Amygdala (tissue), 56 donors: ENCODE data around the gene CHGA.

Source experiments
- DNase-seq, 56 donors: peaks; one replicate each; lab custom pipeline; 2025; lab: John Stamatoyannopoulos, UW

The CHGA gene

DNA sequence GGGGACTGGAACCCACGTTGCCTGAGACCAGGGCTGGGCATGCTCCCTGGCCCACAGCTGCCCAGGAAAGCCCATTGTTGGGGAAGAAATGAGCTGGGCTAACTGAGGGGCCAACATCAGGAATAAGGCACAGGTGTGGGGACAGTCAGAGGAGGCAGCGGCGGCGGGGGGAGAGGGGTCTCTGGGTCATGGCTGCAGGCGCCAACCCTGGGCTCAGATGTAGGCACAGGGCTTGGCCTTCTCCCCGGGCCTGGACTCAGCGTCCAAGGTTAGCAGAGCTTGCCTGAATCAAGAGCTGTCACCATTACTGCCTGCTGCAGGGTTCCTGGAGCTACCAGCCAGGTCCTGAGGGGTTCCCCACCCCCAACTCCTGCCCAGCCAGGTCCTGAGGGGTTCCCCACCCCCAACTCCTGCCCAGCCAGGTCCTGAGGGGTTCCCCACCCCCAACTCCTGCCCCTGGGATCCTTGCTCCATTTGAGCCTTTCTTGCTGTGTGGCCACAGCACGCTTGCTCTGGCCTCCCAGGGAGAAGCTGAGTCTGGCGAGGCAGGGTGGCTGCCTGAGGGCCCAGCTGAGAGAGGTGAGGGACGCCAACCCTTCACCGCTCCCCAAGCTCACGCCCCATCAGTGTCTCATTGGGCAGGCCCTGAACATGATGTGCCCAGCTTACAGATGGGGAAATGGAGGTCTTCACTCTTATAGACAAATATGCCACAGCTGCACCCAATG is 6.2 kb downstream of the CHGA start:
- no peak for DNase-seq

DNA sequence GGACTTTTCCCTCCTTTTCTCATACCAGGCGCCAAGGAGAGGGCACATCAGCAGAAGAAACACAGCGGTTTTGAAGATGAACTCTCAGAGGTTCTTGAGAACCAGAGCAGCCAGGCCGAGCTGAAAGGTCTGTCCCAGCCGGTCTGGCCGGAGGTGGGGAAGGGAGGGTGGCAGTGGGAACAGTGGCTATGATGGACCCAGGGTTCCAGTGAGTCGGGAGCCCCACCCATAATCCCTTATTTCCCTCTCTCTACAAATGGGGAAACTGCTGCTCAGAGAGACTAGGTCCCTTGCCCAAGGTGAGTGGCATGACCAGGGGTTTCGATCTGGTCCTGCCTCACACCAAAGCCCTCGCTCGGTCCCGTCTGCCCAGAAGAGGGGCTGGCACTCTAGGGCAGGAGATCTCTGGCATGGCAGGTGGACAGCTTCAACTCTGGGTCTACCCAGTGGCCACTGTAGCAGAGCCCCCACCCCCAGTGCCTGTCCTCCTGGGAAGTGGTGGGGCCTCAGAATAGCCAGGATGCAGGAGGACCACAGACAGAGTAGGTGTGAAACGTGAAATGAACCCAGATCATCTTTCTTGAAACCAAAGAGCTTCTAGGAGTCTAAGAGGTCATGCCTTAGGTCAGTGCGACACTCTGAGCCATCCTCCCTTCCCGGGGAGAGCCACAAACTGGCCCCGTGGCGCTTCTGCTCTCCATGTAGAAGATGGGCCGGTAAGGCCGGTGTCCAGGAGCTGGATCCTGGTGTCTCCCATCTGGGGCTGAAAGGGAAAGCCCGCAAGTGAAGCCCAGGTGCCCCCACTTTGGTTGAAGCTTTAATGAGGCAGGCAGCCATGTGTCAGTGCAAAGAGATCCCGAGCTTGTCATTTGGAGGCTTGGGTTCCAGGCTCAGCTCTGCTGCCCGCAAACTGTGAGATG is 7.0 kb downstream of the CHGA start:
- no peak for DNase-seq

DNA sequence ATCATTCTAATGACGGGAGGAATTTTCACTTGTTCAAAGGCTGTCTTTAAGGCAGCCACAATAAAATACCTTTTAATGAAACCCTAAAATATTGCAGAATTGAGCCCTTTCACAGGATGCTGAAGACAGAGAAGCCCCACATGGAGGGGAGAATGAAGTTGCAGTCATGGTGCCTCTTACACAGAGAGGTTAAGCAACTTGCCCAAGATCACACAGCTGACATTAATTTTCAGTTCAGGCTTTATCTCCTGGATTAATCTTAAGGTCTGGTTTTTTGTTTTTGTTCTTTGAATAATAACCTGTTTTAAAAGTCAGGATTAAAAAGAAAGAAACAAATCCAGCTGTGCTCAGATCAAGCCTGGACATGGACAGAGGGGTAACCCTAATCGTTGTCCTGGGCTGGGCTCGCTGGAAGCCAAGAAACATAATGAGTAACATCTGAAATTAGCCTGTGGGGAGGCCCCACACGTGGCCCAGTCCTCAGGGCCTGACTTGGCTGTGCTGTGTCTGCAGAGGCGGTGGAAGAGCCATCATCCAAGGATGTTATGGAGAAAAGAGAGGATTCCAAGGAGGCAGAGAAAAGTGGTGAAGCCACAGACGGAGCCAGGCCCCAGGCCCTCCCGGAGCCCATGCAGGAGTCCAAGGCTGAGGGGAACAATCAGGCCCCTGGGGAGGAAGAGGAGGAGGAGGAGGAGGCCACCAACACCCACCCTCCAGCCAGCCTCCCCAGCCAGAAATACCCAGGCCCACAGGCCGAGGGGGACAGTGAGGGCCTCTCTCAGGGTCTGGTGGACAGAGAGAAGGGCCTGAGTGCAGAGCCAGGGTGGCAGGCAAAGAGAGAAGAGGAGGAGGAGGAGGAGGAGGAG is 8.0 kb downstream of the CHGA start:
- DNase-seq: no peak

DNA sequence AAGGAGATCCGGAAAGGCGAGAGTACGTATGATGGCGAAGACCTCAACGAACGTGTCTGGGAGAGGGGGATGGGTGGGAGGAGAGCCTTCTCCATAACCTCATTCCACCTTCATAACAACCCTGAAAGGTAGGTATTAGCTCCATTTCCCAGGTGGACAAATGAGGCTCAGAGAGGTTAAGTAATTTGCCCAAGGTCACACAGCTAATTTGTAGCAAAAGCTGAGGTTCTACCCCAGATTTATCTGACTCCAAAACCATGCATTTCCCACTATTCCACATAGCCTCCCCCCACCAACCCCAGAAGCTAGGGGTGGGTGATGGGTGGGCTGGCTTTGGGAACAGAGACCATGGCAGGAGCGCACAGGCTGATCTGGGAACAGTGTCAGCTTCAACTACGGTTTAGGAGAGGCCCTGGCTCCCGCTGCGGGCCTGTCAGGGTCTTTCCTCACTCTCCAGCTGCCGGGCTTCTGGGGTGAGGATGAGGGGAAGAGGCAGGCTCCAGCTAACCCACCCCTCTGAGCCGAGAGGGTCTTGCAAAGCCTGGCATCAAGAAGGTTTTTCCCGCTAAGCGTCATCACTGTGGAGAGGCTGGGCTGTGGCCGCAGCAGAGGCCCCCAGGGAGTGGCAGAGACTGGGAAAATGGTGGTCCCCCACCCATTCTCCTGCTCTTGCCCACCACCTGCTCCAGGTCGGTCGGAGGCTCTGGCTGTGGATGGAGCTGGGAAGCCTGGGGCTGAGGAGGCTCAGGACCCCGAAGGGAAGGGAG is 8.9 kb downstream of the CHGA start:
- DNase-seq: no peak

DNA sequence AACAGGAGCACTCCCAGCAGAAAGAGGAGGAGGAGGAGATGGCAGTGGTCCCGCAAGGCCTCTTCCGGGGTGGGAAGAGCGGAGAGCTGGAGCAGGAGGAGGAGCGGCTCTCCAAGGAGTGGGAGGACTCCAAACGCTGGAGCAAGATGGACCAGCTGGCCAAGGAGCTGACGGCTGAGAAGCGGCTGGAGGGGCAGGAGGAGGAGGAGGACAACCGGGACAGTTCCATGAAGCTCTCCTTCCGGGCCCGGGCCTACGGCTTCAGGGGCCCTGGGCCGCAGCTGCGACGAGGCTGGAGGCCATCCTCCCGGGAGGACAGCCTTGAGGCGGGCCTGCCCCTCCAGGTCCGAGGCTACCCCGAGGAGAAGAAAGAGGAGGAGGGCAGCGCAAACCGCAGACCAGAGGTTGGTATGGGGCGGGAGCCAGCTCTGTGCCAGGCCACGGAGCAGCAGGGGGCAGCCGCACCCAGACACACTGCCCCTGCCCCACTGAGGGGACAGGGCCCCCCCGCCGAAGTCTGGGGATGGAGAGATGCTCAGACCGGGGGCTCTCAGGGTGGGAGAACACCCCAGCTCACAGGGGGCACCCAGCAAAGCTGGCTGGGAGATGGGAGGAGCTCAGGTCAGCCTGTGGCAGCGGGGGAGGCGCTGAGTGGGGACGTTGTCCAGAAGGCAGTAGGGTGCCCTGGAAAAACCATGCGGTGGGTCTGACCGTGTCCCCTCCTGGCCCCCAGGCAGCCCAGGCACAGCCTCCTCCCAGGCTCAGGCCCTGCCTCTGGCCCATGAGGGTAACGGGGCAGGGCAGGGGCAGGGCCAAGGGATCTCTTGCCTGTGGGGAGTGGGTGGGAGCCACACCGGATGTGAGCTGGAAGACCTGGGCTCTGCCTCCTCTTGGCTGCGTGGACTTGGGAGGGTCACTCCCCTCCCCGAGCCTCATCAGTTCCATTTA is 9.8 kb downstream of the CHGA start:
- no peak for DNase-seq

DNA sequence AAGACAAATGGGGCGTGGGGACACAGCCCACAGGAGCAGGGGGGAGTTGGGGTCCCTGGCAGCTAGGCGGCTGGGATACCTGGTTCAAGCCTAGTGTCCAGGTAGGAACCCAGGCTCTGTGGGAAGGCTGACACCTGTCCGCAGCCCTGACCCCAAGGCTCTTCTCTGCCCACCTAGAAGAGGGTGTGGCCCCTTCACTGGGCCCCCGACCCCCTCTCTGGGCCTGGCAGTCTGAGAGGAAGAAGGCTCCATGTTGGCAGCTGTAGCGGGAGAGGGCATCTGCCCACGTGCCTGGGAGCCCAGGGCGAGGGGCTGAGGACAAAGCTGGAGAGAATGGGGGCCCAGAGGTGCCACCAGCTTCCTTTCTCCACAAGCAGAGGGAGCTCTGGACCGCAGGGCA is 10.5 kb downstream of the CHGA start:
- no peak for DNase-seq

DNA sequence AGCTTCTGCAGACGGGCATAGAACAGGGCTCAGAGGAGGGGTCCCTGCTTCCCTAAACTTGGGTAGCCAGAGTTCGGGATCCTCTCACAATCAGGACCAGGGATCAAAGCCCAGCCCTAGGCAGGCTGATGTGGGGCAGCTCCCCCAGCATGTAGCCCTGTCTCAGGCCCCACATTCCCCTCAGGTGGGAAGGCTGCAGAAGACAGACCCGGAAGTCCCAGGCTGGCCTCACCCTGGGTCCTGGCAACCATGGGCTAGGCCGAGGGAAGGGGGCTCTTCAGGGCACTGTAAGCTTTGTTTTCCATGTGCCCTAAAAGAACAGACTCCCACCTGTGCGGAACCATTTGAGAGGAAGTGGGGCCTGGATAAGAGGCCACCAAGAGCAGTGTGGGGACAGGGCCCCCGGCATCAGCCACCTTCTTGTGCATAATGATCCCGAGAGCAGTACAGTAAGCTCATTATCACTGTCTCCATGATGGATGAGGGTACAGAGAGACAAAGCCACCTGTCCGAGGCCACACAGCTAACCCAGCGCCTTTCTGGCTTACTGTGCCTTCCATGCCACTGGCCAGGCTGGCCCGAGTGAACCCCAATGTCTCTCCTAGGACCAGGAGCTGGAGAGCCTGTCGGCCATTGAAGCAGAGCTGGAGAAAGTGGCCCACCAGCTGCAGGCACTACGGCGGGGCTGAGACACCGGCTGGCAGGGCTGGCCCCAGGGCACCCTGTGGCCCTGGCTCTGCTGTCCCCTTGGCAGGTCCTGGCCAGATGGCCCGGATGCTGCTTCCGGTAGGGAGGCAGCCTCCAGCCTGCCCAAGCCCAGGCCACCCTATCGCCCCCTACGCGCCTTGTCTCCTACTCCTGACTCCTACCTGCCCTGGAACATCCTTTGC is 11.5 kb downstream of the CHGA start:
- DNase-seq: no peak

DNA sequence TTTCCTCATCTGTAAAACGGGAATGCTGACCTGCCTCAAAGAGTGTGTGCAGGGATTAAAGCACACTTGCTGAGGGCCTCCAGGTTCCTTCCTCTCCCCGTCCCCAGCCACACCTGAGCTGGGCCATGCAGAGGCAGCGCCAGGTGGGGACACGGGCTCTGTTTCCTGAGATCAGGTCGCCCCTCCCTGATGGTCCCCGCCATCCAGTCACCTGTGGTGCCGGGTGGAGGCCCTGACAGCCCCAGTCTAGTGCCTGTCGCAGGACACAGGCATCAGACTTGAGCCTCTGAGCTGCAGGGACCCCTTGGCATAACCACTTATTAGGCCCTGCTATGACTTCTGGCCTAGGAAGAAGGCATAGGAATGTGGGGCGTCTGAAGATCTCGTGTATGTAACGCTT is 12.5 kb downstream of the CHGA start:
- no peak for DNase-seq

DNA sequence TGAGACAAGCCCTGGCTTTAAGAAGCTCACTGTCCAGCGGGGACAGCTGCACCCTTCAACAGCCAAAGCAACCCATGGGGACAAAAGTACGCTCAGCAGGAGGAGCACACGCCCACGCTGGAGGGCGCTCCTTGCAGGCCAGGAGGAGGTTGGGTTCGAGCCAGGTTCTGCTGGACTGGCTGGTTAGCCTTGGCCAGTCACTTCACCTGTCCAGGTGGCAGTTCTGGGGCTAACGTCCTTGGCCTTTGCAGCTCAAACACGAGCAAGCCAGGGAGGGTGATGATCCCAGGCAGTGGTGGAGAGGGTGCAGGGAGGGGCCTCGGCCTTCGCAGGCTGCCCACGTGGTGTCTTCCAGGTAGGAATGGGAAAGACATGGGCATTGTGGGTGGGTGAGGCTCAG is 13.1 kb downstream of the CHGA start:
- DNase-seq: no peak

DNA sequence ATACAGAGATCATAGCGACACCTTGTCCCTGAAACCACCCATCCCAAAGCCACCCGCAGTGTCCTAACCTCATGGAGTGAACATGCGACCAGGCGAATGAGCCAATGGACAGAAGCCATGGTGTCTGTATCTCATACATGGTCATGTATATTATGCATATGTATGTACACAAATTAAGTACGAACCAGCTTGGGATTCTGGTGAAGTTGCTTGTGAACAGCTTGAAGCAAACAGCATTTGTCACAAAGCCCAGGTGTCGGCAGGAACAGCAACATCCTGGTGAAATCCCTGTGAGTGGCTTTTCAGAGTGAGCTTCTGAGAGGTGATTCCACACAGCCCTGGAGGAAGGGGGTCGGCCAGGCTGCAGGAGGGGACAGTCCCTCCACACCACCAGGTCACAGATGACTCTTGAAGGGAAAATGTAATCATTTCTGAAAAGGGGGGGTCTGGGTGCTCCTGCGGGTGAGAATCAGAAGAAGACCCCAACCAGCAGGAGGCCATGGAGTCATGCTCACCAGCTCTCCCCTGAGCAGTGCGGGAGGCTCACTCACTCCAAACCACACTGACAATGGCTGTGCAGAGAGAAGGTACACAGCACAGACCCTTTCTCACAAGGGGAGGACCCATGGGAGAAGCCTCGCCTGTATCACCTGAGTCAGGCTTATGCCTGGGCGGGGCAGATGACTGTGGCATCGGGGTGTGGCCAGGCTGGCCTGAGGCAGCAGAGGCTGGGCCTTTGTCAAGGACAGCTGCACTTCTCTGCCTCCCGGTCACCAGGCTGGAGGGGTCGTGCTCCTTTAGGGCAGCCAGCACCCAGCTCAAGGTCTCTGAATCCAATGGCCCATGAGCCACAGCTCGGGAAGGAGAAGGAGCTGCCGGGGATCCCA is 14.3 kb downstream of the CHGA start:
- DNase-seq: no peak

DNA sequence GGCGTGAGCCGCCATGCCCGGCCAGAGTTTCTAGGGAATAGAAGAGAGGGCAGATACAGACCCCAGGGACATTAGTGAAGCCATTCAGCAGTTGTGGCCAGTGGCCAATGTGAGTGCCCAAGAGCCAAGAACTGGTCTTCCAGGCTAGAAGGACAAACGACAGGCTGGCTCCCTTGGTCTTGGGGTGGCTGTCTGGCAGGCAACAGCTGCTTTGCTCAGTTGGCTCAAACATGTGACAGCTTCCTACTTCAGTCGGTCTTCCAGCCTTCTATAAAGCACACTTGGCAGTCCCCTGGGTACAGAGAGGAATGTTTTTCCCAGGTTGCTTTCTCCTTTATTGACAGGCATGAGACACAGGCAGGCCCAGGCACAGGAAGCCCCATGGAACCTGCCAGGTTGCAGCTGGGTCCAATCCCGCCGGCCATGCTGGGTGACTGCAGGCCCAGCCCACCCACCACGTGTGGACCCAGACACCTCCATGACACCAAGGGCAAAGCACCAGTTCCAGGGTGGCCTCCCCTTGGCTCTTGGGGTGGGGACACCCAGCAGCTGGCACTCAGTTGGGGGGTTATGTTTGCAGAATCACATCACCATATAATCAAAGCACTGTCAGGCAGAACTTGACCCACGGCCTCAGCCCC is 15.4 kb downstream of the CHGA start:
- peak in 14 of 56 donors; percentile 11 to 69 (median 30) for DNase-seq

DNA sequence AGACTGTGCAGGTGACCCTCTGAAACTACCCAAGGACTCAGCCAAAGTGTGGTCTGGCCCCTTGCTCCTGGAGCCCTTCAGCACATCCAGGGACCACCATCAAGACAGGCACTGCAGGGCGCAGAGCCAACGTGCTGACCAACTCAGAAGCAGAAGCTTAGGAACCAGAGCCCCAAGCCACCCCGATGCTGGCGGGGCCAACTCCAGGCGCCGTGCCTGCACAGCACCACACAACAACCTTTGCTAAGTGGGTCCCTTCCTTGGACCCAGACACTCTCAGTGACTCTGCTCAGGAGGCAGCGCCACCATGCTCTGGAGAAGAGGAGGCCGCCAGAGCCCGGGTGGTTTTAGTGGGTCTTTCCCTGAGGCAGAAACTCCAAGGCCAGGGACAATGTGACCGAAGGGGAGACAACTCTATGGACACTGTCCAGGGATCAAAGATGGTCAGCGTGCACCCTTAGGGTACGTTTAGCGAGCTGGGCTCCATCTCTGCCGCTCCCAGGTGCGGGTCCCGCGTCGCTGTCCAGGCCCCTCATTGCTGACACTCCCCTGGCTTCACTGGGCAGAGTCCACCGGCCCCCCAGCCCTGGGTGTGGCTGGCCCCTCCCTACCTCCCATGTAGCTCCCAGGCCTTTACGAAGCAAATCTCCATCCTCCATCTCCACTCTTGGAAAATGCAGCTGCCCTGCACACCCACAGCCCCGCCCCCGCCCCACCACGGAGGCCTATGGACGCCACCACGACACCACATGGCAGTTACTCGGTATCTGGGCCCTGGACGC is 16.1 kb downstream of the CHGA start:
- DNase-seq: no peak

DNA sequence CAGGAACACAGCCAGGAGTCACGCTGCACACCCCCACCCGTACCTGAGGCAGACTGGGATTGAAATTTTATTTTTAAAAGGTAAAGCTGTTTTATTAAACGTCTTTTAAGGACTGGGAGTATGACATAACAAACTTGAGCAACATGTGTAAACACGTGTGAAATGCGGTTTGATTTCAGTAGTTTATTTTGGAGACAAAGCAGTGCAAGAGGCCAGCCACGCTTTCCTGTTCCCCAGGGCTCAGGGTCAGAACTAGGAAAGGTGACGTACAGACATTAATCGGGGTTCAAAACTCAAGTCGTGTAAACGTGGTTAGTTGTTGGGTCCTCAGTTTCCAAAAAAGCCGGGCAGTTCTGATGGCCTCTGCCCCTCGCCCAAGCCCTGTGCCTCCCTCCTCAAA is 16.7 kb downstream of the CHGA start:
- DNase-seq: no peak

DNA sequence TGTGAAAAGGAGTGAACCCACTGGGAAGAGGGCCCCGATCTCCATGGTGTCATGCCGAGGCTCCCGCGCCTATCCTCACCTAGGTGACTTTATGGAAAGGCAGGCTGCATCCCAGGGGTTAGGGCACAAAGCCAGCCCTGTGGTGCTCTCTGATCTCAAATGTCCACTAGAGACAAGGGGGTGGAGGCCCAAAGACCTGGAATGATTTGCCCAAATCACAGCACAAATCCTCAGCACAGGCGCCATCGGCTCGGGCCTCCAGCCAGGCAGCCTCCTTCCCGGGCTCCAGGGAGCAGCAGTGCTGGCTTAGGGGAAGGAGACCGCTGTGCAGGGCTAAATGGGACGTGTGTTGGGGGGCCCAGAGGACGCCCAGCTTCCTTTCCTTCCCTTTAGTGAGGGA is 17.6 kb downstream of the CHGA start:
- DNase-seq: no peak

DNA sequence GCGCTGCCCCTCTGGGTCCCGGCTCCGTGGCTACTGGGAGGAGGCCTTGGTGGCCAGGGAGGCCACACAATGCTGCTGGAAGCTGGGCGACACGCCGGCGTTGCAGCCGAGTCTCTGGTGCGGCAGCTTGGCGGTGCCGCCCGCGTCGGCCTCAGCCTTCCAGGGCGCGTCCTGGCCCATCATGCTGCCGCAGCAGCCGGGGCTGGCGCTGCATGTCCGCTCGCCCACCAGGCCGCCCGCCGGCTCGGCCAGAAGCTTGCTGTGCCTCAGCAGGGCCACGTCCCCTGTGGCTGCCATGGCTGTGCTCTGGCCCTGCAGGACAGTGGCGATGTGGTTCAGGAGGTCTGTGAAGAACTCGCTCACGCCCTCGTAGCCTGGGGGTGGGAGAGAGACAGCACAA is 18.6 kb downstream of the CHGA start:
- DNase-seq: no peak

DNA sequence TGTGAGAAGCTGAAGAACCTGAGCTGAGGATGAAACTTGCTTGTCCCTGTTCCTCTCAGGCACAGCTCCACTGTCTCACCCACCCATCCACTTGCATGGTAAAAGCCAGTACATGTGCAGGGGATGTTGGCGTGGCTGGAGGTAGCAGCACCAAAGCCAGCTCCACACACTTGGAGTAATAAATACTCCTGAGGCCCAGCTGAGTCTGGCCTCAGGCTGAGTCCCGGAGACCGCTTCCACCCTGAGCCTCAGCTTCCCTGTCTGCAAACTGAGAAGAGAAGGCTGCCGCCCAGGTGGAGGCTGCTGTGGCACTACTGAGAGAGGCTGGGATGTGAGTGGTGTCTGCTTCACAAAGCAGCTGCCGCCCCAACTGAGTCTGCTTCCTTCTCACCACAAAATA is 19.2 kb downstream of the CHGA start:
- DNase-seq: no peak
